ENCODE data around the gene TNNT2. TPM values are rescaled to one million over a fixed set of nuclear protein-coding genes. Genes with fewer than 3 reads are reported as not detected.

TNNT2 gene
- total and polyA plus RNA-seq, 2 of the 8 experiments (the other 6 are each of a cell fraction or from before 2014, with no cell fraction given), result 3.1 to 21.0 TPM

GRCh38 chr1:201360901-201361651, 16.4 kb downstream of the TNNT2 start:
- Histone ChIP-seq H3K56ac (replicated peaks; ENCODE audit: insufficient read length, low read depth, low read length) (no peak overlapping the region), H2AFZ (ENCODE audit: low read length) (no peak overlapping the region), H4K8ac (ENCODE audit: extremely low read depth, insufficient read depth, low read length) (peak overlapping the region; percentile 20; the same call in 1 of the 2 replicates), H3K9ac (replicated peaks in 1 of 4; ENCODE audit: extremely low read depth in 1 of 4, low read depth in 3 of 4, low read length in 3 of 4) (no peak overlapping the region), H3K14ac (ENCODE audit: insufficient read length) (no peak overlapping the region), H3K18ac (ENCODE audit: extremely low read depth, low read length) (no peak overlapping the region), H3K27ac (ENCODE audit: low read depth, low read length) (no peak overlapping the region), H3K79me2 (ENCODE audit: control insufficient read depth in 1 of 2, insufficient read depth in 2 of 2, low read length in 2 of 2) (no peaks in the 10 kb centered on the region), H2BK120ac (replicated peaks; ENCODE audit: low read depth, low read length) (no peak overlapping the region), H3K4ac (replicated peaks; ENCODE audit: insufficient read length, low read depth, low read length) (no peak overlapping the region), H4K20me1 (replicated peaks in 1 of 2; ENCODE audit: control insufficient read depth in 1 of 2, insufficient read depth in 2 of 2, low read length in 2 of 2) (no peaks in the 10 kb centered on the region), H4K91ac (replicated peaks; ENCODE audit: insufficient read length, low read length) (no peak overlapping the region), H3K4me2 (ENCODE audit: insufficient read depth in 1 of 2, low read depth in 2 of 2, low read length in 2 of 2) (no peak overlapping the region), H3K23ac (ENCODE audit: insufficient read length) (no peak overlapping the region), H3K4me3 (ENCODE audit: extremely low read depth in 1 of 4, insufficient read depth in 2 of 4, low read depth in 3 of 4, low read length in 4 of 4) (no peak overlapping the region), H3K79me1 (ENCODE audit: low read depth, low read length) (no peaks in the 10 kb centered on the region), H4K5ac (ENCODE audit: insufficient read length, low read depth, low read length) (no peak overlapping the region), H3K23me2 (ENCODE audit: low read depth, low read length) (no peaks in the 10 kb centered on the region), H3K36me3 (ENCODE audit: control insufficient read depth in 2 of 4, insufficient read depth in 4 of 4, low read length in 3 of 4) (no peaks in the 10 kb centered on the region), H2BK5ac (ENCODE audit: low read depth, low read length) (no peak overlapping the region), H3K9me3 (ENCODE audit: insufficient read depth in 2 of 2, low read depth in 1 of 2, low read length in 1 of 2) (no peaks in the 10 kb centered on the region), H2BK12ac (ENCODE audit: low read depth, low read length) (no peak overlapping the region), H3K27me3 (replicated peaks in 1 of 4; ENCODE audit: control insufficient read depth in 3 of 4, extremely low read depth in 1 of 4, insufficient read depth in 3 of 4, low read length in 3 of 4) (no peaks in the 10 kb centered on the region), H2AK5ac (ENCODE audit: low read depth, low read length) (no peak overlapping the region), H2BK15ac (ENCODE audit: low read length) (peak overlapping the region; percentile 95; the same call in 1 of the 2 replicates), H3K4me1 (replicated peaks in 1 of 4; ENCODE audit: control insufficient read depth in 3 of 4, insufficient read depth in 4 of 4, low read length in 3 of 4) (peaks cover 0 to 5% (median under 1%) of the 10 kb centered on the region in 4 experiments; a peak in 5 of 7 replicates), H2BK20ac (ENCODE audit: low read length) (no peak overlapping the region; the same call in 1 of the 2 replicates)
- FAIRE-seq (no peak), DNase-seq (ENCODE audit: low read depth in 1 of 2, low spot score in 2 of 2) (no peak)
- POLR2A ChIA-PET (ENCODE audit: partially characterized antibody), result interaction anchor here (0.8 to 7.7 kb wide), 5 partner anchors 13 to 106 kb away, joined by 3 to 49 read pairs (median 11); no protein-coding TSS in a partner anchor
- CTCF ChIA-PET (ENCODE audit: partially characterized antibody), result interaction anchor here (0.6 to 14.7 kb wide), 48 partner anchors 7 to 296 kb away, joined by 3 to 275 read pairs (median 5); partner anchors contain the start of genes IGFN1, PKP1, TNNI1 and TNNT2
- WGBS, 2 experiments (ENCODE audit: extremely low coverage in 1 of 2, insufficient coverage in 1 of 2, insufficient read length in 1 of 2, insufficient replicate concordance in 2 of 2, low coverage in 1 of 2, low lambda C conversion rate in 2 of 2, missing lambda C conversion rate in 1 of 2), result 90% methylated on average over 15 of the region's 15 CpGs; no CpG with 5 or more reads in 1 of the 2 experiments
- TF ChIP-seq JUND (IDR thresholded peaks at IDR 0.05; ENCODE audit: low read length) (no peak), ZNF274 (IDR thresholded peaks at IDR 0.05; ENCODE audit: borderline replicate concordance, extremely low read depth, low read length) (no peak), GTF2F1 (IDR thresholded peaks at IDR 0.05; ENCODE audit: borderline replicate concordance, low read depth, low read length) (no peak), SIX5 (IDR thresholded peaks at IDR 0.05; ENCODE audit: low read depth, low read length) (no peak), CEBPB (IDR thresholded peaks at IDR 0.05; ENCODE audit: low read depth, low read length) (no peak), ATF2 (IDR thresholded peaks at IDR 0.05; ENCODE audit: low read length) (no peak), POLR2AphosphoS5 (IDR thresholded peaks at IDR 0.05; ENCODE audit: low read depth, low read length) (no peak), PHF8 (conservative IDR thresholded peaks at IDR 0.05; ENCODE audit: low read depth, low read length) (no peak), NRF1 (IDR thresholded peaks at IDR 0.05; ENCODE audit: low read depth, low read length) (no peak), MAFK (IDR thresholded peaks at IDR 0.05; ENCODE audit: low read depth, low read length) (no peak), EP300 (IDR thresholded peaks at IDR 0.05; ENCODE audit: borderline replicate concordance in 1 of 2, low read depth in 2 of 2, low read length in 2 of 2) (no peak)

Measured in H1 (cell line).